RWPE1 (cell line): ENCODE results near the gene NPFFR1.

Experiments
- CTCF ChIA-PET: fragments of 350-600 bp; sonication (Branson Sonifier 250); formaldehyde crosslinking; extraction: SDS; loops from one replicate; lab custom pipeline; 2021; lab: Yijun Ruan, JAX
- POLR2A ChIA-PET: fragments of 400-600 bp; formaldehyde crosslinking; extraction: SDS; loops from one replicate; lab custom pipeline; 2020; ENCODE audit warnings: antibody characterized with exemption; ENCODE audit not compliant: low non-redundant PET; lab: Yijun Ruan, JAX
- DNase-seq: peaks from one replicate; pipeline ENCODE4 v3.0.0; 2012; ENCODE audit warnings: low spot score
- H3K27ac ChIP-seq: fragments of 450-650 bp; 2 replicates; pipeline ENCODE4 v1.5.1; 2017
- CTCF ChIP-seq: fragments of 450-650 bp; conservative IDR thresholded peaks from 2 replicates; pipeline ENCODE4 v1.5.1; 2017; ENCODE audit warnings: low read depth, mild to moderate bottlenecking

Gene NPFFR1, protein sequence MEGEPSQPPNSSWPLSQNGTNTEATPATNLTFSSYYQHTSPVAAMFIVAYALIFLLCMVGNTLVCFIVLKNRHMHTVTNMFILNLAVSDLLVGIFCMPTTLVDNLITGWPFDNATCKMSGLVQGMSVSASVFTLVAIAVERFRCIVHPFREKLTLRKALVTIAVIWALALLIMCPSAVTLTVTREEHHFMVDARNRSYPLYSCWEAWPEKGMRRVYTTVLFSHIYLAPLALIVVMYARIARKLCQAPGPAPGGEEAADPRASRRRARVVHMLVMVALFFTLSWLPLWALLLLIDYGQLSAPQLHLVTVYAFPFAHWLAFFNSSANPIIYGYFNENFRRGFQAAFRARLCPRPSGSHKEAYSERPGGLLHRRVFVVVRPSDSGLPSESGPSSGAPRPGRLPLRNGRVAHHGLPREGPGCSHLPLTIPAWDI

DNA sequence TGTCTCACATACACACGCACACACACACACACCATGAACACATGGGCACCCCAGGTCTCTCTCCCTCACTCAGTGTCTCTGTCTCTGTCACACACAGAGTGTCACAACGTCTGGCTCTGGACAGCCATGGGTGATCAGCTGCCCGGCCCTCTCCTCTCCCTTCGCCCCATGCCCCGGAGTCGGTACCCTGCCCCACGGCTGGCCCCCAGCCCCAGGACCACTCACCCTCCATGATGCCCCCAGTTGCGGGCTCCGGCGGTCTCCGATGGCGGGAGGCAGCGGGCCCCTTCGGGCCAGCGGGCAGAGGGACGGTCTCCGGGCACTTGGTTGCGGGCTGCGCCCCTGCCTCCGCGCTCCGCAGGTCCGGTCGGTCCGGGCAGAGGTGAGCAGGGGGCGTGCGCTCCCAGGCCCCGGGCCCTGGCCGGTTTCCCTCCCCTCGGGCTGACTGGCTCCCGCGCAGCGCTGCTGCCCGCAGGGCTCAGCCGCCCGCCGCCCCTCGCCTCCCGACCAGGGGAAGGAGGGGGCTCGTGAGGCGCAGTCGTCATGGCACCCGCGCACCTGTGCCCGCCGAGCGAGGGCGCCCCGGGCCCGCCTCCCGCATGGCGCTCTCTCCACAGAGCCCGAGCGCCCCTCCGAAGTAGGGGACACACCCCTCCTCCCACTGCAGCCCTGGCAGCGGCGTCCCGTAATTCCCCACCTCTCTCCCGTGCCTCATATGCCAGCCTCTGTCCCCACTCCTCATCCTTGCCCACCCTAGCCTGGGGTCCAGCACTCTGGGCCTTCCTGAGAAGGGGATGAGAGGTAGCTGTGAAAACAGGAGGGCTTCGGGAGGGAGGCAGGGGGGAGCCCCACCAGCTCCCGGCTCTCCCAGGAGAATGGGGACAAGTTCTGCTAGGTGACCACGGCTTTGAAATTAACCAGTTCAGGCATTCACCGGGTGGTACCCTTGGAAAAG is at the start of gene NPFFR1:
Gene NPFFR1, minus strand, starts transcription at position 560 of the 955 bp plus-strand sequence. Its CDS starts 328 bp downstream, at position 232.
- DNase-seq = no peak
- ChIA-PET POLR2A (no interaction called here), CTCF (interaction anchor here (0.7 kb wide), 1 partner anchor 10 kb away, joined by 3 read pairs; no protein-coding TSS in a partner anchor)
- TF ChIP-seq CTCF = no peak
- no peak within 1 kb of the TSS for H3K27ac ChIP-seq

DNA sequence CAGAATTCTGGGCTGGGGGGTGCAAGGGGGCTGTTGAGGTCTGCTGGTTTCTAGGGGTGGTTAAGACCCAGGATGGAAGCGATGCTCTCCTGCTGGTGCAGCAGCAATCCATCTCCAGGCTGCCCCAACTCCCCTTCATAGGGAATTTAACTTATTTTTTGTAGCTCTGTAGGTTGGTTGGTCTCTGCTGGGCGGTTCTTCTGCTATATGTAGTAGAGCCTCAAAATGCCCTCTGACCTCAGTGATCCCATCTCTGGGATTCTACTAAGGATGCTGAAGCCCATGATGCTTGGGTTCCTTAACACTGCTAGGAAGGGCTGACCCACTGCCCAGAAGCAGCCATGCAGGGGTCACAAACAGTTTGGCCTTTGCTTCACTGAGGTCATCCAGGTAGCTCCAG is 49.5 kb upstream of the NPFFR1 start:
- no peak for DNase-seq
- no peak overlapping the region for H3K27ac ChIP-seq
- CTCF ChIA-PET = interaction anchor here (0.6 to 1.1 kb wide), 2 partner anchors 31 to 40 kb away, joined by 3 to 4 read pairs; no protein-coding TSS in a partner anchor
- TF ChIP-seq CTCF = no peak
- POLR2A ChIA-PET = no interaction called here

DNA sequence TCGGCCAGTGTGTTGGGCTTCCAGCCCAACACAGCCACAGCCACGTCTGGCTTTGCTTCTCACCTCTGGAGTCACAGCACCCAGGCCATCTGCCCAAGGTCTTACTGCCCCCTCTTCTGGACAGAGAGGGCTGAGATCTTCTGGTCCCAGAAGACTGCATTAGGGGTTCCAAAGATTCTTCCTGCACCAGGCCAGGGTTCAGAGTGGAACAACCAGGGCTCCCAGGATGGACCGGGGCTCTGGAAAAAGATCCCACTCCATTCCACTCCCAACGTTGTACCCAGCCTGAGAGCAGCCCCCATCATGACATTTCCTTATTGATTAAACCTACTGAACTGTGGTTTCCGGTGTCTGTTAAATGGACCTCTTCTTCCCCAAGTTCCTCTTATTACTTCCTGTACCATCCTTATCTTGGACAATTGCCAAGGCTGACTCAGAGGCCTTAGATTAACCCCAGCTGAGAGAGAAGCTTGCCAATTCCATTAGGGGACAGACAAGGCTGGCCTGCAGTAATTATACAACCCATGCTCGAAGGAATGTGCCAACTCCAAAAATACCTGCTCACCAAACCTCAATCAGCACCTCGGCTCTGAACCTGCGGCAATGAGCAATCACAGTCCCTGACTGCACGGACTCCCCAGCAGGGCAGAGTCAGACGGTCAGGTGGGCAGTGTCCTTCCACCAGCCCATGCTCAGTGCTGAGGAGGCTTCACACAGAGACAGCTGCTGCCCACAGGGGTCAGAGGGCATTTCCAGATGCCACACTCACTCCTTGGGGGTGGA is 47.9 kb upstream of the NPFFR1 start:
- CTCF ChIA-PET = interaction anchor here (1.5 kb wide), 1 partner anchor 32 kb away, joined by 3 read pairs; no protein-coding TSS in a partner anchor
- DNase-seq = peak; percentile 99

DNA sequence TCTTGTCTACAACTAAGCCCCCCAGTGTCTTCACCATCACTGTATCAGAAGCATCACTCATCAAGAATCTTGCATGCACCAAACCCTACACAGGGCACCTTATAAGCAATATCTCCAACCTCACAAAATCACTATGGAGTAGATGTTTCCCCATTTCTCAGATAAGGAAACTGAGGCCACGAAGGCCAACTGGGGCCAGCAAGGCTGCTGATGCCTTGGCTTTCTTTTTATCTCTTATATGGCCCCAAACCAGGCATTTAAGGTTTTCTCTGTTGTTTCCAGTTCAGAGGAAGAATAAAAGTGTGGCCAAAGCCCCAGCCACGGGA is 47.3 kb upstream of the NPFFR1 start:
- TF ChIP-seq CTCF = no peak
- ChIA-PET CTCF (interaction anchor here (1.5 kb wide), 1 partner anchor 33 kb away, joined by 3 read pairs; no protein-coding TSS in a partner anchor), POLR2A (no interaction called here)
- peak overlapping the region; percentile 72; the same call in 1 of the 2 replicates for H3K27ac ChIP-seq
- DNase-seq = no peak

More for the DNA sequence above, 47.9 kb upstream of the NPFFR1 start:
- POLR2A ChIA-PET = no interaction called here
- TF ChIP-seq CTCF = no peak
- H3K27ac ChIP-seq = peak overlapping the region; percentile 72

GRCh38 chr10:70330671-70331070 is 46.9 kb upstream of the NPFFR1 start:
- H3K27ac ChIP-seq = no peak overlapping the region
- no peak for DNase-seq
- CTCF ChIA-PET = interaction anchor here (0.6 kb wide), 1 partner anchor 25 kb away, joined by 3 read pairs; no protein-coding TSS in a partner anchor
- no peak for TF ChIP-seq CTCF
- POLR2A ChIA-PET = no interaction called here
